Activated T-helper 1 cell treated with Interleukin-2 at 50 U/mL for 16 hours (primary cell): ENCODE data around the gene TMEM94.

Experiments used
- DNase-seq: peaks from one replicate; pipeline ENCODE4 v3.0.0-alpha.2; 2020; ENCODE audit warnings: low read depth

The TMEM94 gene

GRCh38 chr17:75498039-75498725, 41.7 kb downstream of the TMEM94 start:
- no peak for DNase-seq

DNA sequence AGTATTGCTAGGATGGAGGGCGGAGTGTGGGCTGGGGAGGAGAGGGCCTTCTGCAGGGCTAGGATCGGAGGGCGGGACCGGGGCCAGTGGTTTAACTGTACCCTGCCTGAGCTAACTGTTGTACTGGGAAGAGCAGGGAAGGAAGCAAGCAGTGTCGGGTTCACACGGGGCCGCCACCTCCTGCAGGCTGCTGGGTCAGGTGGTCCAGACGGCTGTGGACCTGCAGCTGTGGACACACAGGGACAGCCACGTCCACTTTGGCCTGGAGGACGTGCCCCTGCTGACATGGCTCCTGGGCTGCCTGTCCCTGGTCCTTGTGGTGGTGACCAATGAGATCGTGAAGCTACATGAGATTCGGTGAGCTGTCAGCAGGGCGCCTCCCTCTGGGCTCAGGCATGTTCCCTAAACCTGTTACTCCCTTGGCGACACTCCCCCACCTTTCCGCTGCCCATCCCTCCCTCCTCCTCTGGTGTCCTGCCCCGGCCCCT, 42.3 kb downstream of the TMEM94 start:
- DNase-seq, result no peak

- no peak for DNase-seq
These were observed 43.0 kb downstream of the TMEM94 start for GRCh38 chr17:75499313-75500022.

- DNase-seq, result no peak
These were observed 44.2 kb downstream of the TMEM94 start for GRCh38 chr17:75500419-75501216.

- DNase-seq, result no peak
These were observed 45.1 kb downstream of the TMEM94 start for GRCh38 chr17:75501378-75502071.

DNA sequence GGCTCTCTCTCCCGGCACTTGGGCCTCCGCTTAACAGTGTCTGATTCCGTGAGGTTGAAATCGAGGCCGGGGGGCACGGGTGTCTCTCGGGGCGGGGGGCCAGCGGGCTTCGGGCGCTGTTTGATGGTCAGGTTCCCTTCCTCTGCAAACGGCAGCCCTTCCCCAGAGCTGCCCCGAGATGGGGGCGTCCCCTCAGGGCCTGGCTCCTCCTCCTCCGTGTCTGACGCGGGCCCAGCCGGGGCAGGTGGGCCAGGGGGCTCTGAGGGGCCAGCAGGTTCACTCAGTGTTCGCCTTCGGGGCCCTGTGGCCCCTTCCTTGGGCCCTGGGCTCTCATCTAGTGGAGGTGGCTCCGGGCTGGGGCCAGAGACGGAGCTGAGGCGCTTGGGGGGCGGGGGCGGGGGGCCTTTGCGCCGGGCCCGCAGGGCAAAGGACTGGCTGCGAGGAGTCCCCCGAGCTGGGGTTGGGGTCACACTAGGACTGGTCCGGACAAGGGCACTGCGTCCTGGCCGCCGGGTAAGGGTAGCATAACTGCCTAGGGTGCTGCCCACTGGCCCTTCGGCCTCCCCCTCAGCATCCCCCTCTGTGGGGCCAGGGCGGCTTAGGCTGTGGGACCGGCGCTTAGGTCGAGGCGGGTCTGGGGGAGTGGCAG, 45.8 kb downstream of the TMEM94 start:
- no peak for DNase-seq

GRCh38 chr17:75502721-75503329, 46.4 kb downstream of the TMEM94 start:
- no peak for DNase-seq

DNA sequence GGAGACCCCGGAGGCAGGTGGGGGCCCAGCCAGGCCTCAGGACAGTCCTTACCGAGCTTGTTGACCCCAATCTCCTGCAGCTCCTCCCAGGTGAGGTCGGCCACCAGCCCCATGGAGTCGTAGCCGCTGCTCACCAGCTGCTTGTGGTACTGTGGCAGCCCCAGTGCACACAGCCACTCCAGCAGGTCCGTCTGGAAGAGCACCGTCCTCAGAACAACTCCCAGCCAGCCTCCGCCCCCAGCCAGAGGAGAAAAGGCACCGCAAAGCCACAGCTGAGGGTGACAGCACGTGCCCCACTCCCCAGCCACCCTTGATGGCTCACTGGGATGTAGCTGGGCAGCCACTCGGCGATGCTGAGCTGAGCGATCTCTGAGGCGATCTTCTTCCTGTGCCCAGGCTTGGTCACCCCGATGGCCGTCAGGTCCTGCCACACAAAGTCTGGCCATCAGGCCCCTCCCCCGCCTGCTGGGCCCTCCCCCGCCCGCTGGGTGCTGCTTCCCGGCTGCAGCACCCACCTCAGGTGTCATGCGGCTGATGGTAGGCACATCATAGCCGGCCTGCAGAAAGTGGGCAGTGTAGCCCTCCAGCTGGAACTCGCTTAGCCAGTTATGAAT, 47.0 kb downstream of the TMEM94 start:
- DNase-seq, result no peak

GRCh38 chr17:75503976-75504346, 47.5 kb downstream of the TMEM94 start:
- no peak for DNase-seq

DNA sequence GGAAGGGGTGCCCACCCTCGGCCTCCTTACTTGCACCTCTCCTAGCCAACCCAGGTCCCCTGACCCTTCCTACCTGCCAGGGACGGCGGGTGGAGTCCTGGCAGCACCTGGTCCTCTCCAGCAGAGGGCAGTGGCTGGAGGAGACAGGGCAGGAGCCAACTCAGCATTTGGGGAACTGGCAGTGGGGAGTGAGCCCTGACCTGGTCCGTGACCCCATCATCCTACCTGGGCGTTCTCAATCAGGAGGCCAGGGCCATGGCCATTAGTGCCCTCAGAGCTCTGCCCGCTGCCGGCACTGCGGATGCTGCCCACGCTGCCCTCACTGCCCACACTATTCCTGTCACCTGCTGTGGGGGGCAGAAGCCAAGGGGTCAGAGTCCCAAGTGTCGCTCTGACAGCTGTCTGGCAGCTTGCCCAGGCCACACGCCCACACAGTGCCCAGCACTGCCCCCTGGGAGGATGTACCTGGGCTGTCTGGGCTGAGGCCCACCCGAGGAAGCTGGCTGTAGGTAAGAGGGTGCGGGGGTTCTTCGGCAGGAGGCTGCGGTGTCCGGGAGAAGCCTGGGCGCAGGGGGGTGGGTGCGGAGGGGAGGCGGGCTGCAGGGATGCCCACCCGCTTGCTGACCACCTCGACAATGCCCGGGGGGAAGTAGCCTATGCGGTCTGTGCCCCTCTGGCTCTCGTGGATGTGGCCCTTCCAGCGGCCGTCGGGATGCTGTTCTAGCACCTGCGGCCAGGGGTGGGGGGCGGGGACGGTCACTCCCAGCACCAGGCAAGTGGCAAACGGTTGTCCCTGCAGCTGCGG, 48.1 kb downstream of the TMEM94 start:
- peak; percentile 11 for DNase-seq

DNA sequence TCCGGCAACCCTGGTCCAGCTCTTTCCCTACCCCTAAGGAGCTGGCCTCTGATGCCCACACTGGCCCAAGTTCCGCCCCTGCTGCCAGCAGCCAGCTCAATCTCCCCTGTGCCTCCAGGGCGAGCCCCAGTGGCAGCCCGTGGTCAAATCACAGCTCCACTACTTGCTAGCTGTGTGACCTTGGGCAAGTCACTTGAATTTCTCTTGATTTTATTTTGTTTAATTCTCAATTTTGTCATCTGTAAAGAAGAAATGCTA, 48.6 kb downstream of the TMEM94 start:
- DNase-seq, result no peak

- no peak for DNase-seq
These were observed 49.2 kb downstream of the TMEM94 start for GRCh38 chr17:75505640-75506039.

DNA sequence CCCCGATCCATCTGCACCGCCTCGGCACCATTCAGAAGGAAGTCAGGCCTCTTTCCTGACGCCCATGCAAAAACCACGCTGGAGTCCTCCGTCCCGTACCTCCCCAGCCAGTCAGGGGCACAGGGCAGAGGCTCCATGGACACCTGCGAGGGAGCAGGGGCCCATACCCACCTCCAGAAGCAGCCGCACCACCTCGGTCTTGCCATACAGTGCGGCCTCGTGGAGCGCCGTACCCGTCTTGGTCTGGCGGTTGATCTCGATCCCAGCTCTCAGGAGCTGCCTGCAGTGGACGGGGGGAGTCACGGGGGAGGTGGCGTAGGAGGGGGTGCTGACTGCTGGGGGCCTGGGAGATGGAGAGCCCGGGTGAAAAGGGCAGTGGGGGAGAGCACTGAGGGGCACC, 49.7 kb downstream of the TMEM94 start:
- DNase-seq, result no peak

DNA sequence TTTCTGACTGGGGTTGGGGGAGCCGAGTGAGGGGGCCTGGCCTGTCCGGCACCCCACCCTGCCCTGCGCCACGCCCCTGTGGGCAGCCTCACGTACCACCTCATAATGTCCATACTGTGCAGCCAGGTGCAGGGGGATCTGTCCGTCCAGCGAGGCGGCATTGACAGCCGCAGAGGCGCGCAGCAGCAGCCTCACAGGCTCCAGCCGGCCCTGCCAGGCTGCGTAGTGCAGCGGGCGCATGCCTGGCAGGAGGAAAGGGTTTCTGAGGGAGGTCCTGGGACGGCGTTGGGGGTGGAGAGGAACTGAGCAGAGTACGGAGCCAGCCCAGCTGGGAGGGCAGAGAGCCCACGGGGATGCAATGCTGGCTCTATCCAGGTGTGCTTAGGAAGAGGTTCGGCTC, 50.5 kb downstream of the TMEM94 start:
- no peak for DNase-seq

- DNase-seq, result no peak
These were observed 51.6 kb downstream of the TMEM94 start for GRCh38 chr17:75507733-75508719.

DNA sequence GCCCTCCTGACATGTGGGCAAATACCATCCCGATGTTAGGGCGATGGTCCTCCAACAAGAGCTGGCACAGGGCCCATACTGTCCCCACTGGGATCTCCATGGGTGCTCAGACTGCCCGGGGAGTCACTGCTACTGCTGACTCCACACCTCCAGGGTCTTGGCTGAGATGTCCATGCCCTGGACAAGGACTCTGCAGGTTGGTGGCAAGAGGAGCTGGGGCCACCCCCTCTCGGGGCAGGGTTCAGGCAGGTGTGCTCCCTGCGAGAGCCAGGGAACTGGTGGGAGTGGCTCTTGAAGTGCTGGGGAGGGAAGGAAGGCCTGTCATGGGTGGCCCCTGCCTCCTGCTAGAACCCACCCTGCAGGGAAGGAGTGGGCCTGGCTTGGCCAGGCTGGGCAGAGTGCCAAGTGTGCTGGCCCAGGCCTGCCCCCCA, 52.5 kb downstream of the TMEM94 start:
- DNase-seq, result no peak

GRCh38 chr17:75509528-75510258, 53.3 kb downstream of the TMEM94 start:
- DNase-seq, result no peak

DNA sequence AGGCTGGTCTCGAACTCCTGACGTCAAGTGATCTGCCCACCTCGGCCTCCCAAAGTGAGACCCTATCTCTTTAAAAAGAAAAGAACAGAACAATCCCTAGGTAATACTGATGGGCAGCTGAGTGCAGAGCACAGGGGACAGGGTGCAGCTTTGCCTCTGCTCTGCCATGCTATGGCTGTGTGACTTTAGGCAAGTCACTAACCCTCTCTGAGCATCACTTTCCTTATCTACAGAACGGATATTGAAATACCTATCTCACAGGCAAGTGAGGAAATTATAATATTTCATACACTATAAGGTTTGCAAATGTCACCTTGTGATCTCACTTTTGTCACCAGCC, 54.8 kb downstream of the TMEM94 start:
- no peak for DNase-seq
